Brain microvascular endothelial cell (primary cell): ENCODE data around the gene RBBP8NL.

ENCODE experiments used
- DNase-seq: peaks from one replicate; pipeline ENCODE4 v3.0.0-alpha.2; 2020
- H3K27ac ChIP-seq: fragments of 250-450 bp; sonication (Bioruptor Pico); 2 replicates; pipeline ENCODE4 v1.5.1; 2020; ENCODE audit warnings: mild to moderate bottlenecking, moderate library complexity
- H3K27me3 ChIP-seq: fragments of 250-450 bp; sonication (Bioruptor Pico); replicated peaks from 2 replicates; pipeline ENCODE4 v1.5.1; 2020; ENCODE audit warnings: mild to moderate bottlenecking
- H3K36me3 ChIP-seq: fragments of 250-450 bp; sonication (Bioruptor Pico); replicated peaks from 2 replicates; pipeline ENCODE4 v1.5.1; 2020; ENCODE audit warnings: mild to moderate bottlenecking
- H3K4me3 ChIP-seq: 2 replicates; pipeline ENCODE4 v1.5.1; 2011; ENCODE audit warnings: low read depth, mild to moderate bottlenecking, control low read depth, low read length, moderate library complexity
- in situ Hi-C: cut with HindIII; loops from 2 replicates; pipeline ENCODE4 v1.10.0; 2017; ENCODE audit warnings: low sequenced_read_pairs, low pct_ligation_motif_present
- TF ChIP-seq, protein P1 (sequence below): IDR thresholded peaks from 2 replicates; pipeline ENCODE4 v1.5.1; 2011; ENCODE audit warnings: low read depth, mild to moderate bottlenecking, moderate library complexity, low read length, control low read depth, inconsistent platforms; ENCODE audit errors: missing control alignments

RBBP8NL gene

DNA sequence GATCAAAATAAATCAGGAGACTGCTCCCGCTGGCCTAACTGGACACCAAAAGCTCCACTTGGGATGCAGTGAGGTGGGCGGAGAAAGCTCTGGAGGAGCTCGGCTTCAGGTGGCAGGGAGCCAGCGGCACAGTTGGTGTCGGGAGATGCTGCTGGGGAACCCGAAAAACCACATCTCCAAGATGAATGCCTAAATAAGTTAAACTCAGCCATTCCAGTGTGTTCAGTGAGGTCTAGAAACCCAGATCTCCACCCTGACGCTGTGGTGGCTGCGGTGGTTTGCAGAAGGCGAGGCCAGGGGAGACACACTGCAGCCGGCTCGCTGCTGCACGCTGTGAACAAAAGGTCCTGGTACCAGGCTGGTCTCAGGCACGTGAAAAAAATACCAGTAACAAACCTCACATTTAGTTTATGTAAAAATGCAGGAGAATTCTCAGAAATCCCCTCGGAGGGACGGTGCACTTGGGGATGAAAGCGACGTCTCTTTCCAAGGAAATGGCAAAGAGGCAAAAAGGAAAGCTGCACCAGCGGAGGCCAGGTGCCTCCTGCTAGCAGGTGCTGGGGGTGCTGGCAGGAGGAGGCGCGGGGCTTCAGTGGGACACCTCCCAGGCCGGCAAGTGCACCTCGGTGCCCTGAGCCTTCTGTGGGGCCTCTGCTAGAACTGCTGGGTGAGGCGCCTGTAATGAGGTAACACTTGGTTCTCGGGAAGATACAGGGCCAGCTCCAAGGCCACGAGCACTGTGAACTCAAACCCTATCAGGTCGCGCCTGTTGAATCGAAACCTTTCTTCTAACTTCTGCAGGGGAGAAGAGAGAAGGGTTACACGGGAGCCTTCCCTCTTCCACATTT lies 36.8 kb downstream of the RBBP8NL start:
- no peak overlapping the region for H3K4me3 ChIP-seq
- peaks cover 23% of the 10 kb centered on the region for H3K36me3 ChIP-seq
- no peaks in the 10 kb centered on the region for H3K27me3 ChIP-seq
- in situ Hi-C loops, result loop anchor here (25.0 kb wide), 1 partner anchor 103 kb away; no protein-coding TSS in a partner anchor
- no peak overlapping the region for H3K27ac ChIP-seq
- DNase-seq, result no peak
- TF ChIP-seq, protein P1, sequence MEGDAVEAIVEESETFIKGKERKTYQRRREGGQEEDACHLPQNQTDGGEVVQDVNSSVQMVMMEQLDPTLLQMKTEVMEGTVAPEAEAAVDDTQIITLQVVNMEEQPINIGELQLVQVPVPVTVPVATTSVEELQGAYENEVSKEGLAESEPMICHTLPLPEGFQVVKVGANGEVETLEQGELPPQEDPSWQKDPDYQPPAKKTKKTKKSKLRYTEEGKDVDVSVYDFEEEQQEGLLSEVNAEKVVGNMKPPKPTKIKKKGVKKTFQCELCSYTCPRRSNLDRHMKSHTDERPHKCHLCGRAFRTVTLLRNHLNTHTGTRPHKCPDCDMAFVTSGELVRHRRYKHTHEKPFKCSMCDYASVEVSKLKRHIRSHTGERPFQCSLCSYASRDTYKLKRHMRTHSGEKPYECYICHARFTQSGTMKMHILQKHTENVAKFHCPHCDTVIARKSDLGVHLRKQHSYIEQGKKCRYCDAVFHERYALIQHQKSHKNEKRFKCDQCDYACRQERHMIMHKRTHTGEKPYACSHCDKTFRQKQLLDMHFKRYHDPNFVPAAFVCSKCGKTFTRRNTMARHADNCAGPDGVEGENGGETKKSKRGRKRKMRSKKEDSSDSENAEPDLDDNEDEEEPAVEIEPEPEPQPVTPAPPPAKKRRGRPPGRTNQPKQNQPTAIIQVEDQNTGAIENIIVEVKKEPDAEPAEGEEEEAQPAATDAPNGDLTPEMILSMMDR, result no peak

DNA sequence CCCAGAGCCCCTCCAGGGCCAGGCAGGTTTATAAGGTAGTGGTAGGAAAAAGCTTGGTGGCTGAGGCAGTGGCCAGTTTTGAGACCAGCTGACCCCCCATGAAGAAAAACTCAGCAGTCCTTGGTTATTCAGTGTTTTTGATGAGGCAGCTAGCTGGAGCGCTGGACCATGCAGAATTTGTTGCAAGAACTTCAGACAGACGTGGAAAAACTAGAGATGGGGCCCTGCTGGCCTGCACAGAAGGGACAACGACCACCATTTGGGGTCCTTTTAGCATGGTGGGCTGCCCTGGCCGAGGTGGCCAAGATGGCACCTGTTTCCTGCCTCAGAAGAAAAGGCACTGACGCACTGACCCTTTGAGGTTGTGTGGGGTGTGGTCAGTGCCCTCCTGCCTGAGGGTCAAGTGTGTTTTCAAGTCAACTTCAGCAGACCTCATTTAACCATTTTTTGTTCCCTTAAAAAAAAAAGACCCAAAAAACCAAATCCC lies 37.7 kb downstream of the RBBP8NL start:
- no peak for DNase-seq
- no peaks in the 10 kb centered on the region for H3K27me3 ChIP-seq
- no peak overlapping the region for H3K4me3 ChIP-seq
- TF ChIP-seq, protein P1, result no peak
- H3K27ac ChIP-seq, result no peak overlapping the region
- in situ Hi-C loops, result loop anchor here (25.0 kb wide), 1 partner anchor 102 kb away; no protein-coding TSS in a partner anchor
- H3K36me3 ChIP-seq, result peaks cover 23% of the 10 kb centered on the region

DNA sequence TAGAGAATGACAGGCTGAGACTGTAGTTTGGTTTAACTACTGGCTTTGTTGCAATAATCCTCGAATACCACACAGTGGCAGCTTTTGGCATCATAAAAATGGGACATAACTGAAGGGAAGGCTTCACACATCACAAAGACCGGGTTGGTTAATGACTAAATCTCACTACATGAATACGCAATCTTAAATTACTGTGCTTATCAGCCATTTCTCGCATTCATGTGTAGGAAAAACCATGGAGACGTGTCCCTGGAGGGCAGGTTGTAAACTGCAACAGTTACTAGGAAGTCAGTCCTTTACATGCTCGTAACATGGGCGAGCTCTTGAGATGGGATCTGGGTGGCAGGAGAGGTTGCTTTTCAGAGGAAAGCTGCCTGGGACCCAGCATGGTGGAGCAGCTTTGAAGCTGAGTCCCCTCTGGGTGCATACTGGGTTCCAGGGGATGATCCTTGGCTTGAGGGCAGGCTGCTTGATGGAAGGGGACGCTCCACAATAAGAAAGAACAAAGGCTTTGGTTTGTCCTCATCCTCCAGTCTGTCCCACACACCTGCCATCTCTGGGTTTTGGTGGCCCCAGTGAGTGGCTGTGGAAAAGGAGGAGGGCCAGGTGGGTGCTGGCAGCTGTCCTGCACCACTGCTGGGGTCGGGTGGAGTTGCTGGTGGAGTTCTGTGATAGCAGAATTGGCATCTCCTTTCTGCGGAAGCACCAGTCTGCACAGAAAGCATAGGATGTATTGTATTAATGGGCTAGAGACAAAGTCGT lies 38.3 kb downstream of the RBBP8NL start:
- Histone ChIP-seq H3K36me3 (peaks cover 23% of the 10 kb centered on the region), H3K27me3 (no peaks in the 10 kb centered on the region), H3K27ac (no peak overlapping the region), H3K4me3 (peak overlapping the region; percentile 0)
- in situ Hi-C loops, result loop anchor here (25.0 kb wide), 1 partner anchor 102 kb away; no protein-coding TSS in a partner anchor
- TF ChIP-seq, protein P1, result no peak
- DNase-seq, result no peak

DNA sequence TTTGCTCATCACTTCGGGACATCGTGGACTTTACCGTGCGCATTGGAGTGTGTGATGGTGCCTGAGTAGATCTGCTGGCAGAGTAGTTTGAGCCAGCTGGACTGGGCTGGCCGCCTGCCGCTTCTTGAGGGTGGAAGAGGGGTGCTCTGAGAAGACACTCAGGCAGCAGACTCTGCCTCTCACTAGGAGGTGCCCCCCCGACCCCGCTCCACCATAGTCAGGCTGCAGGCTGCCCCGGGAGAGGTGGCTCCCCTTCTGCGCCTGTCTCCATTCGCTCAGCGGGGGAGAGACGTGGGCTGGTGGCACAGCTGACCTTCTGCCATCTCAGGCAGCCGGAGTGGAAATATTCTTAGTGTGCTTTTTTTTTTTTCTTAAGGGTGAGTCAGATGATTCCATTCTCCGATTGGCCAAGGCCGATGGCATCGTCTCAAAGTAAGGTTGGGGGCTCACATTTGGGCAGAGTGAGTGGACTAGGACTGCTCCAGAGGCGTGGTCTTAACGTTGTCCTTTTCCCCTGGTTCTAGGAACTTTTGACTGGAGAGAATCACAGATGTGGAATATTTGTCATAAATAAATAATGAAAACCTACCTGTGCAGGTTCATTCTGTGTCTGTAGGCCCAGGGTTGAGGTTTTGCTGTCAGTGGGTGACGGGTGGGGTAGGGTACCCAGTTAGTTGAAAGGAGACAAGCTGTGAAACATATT lies 39.3 kb downstream of the RBBP8NL start:
- Histone ChIP-seq H3K36me3 (peaks cover 23% of the 10 kb centered on the region), H3K27ac (peak overlapping the region; percentile 74), H3K27me3 (no peaks in the 10 kb centered on the region), H3K4me3 (peak overlapping the region; percentile 98)
- in situ Hi-C loops, result loop anchor here (25.0 kb wide), 1 partner anchor 101 kb away; no protein-coding TSS in a partner anchor
- no peak for DNase-seq
- TF ChIP-seq, protein P1, result no peak

DNA sequence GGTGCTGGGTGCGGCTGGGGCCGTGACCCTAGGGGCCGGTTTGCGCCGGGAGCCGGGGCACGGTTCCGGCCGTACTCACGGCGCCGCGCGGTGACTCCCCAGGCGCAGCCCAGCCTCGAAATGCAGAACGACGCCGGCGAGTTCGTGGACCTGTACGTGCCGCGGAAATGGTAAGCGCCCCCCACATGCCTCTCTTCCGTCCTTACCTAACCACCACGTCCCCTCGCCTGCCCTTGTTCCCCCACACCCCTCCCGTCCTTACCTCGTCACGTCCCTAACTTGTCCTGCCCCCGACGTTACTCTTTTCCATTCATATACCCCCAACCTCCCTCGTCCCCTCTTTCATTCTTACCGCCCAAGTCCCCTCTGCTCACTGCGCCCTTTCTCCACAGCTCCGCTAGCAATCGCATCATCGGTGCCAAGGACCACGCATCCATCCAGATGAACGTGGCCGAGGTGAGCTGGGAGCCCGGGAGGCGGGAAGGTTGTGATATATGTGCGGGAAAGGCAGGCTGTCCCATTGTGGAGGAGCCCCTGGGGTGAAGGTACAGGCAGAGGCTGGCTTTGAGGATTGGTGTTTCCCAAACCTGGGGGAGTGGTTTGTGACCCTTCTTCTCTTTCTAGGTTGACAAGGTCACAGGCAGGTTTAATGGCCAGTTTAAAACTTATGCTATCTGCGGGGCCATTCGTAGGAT lies 40.0 kb downstream of the RBBP8NL start:
- TF ChIP-seq, protein P1, result no peak
- H3K27ac ChIP-seq, result peak overlapping the region; percentile 74
- in situ Hi-C loops, result loop anchor here (25.0 kb wide), 1 partner anchor 100 kb away; no protein-coding TSS in a partner anchor
- DNase-seq, result no peak
- H3K4me3 ChIP-seq, result peak overlapping the region; percentile 98
- no peaks in the 10 kb centered on the region for H3K27me3 ChIP-seq
- peaks cover 23% of the 10 kb centered on the region for H3K36me3 ChIP-seq
